GM12878 (cell line): ENCODE data around the gene MFAP4. TPM values are rescaled to one million over a fixed set of nuclear protein-coding genes. Genes with fewer than 3 reads are reported as not detected.

Experiments used
- BACH1 ChIP-seq: fragments of 450-650 bp; IDR thresholded peaks from 2 replicates; pipeline ENCODE4 v1.6.1; 2017; ENCODE audit warnings: mild to moderate bottlenecking, borderline replicate concordance
- CBX3 ChIP-seq: fragments of 200-600 bp; sonication (generic); IDR thresholded peaks from 2 replicates; pipeline ENCODE4 v1.6.1; 2016; ENCODE audit warnings: low read depth, borderline replicate concordance
- EZH2 ChIP-seq: IDR thresholded peaks from 2 replicates; pipeline ENCODE4 v1.6.1; 2012; ENCODE audit warnings: low read depth, mild to moderate bottlenecking, control low read depth, inconsistent platforms, low read length, borderline replicate concordance; ENCODE audit not compliant: control insufficient read depth
- FOXM1 ChIP-seq: IDR thresholded peaks from 2 replicates; pipeline ENCODE4 v1.6.1; 2012; ENCODE audit warnings: low read depth, mild to moderate bottlenecking, inconsistent platforms, low read length, moderate library complexity
- HCFC1 ChIP-seq: fragments of 150-350 bp; IDR thresholded peaks from 2 replicates; pipeline ENCODE4 v1.6.1; 2014; ENCODE audit warnings: low read length
- HSF1 ChIP-seq: fragments of 150-350 bp; IDR thresholded peaks from 2 replicates; pipeline ENCODE4 v1.6.1; 2014; ENCODE audit warnings: mild to moderate bottlenecking, low read depth, low read length
- NRF1 ChIP-seq: conservative IDR thresholded peaks from 2 replicates; pipeline ENCODE4 v1.6.1; 2011; ENCODE audit warnings: mild to moderate bottlenecking, low read depth, low read length, improper control_type of control experiment
- SKIL ChIP-seq: fragments of 450-650 bp; IDR thresholded peaks from 2 replicates; pipeline ENCODE4 v1.6.1; 2017; ENCODE audit warnings: mild to moderate bottlenecking, low read depth, inconsistent platforms; ENCODE audit not compliant: poor library complexity, severe bottlenecking
- SUPT20H ChIP-seq: IDR thresholded peaks from 2 replicates; pipeline ENCODE4 v1.6.1; 2011; ENCODE audit warnings: low read depth, mild to moderate bottlenecking, low read length, moderate library complexity, borderline replicate concordance; ENCODE audit not compliant: control insufficient read depth
- TAF1 ChIP-seq: IDR thresholded peaks from 2 replicates; pipeline ENCODE4 v1.6.1; 2011; ENCODE audit warnings: mild to moderate bottlenecking, low read depth, low read length, borderline replicate concordance
- ZBTB4 ChIP-seq: fragments of 450-650 bp; formaldehyde crosslinking; IDR thresholded peaks from 2 replicates; pipeline ENCODE4 v1.4.0; 2022; ENCODE audit warnings: mild to moderate bottlenecking, moderate library complexity
- ZNF24 ChIP-seq: fragments of 450-650 bp; IDR thresholded peaks from 2 replicates; pipeline ENCODE4 v1.6.1; 2017; ENCODE audit warnings: antibody characterized with exemption, mild to moderate bottlenecking
- polyA plus RNA-seq, 11 experiments: library from polyadenylated mRNA; depleted of rRNA in 4 of 11; unstranded in 6 of 11; stranded (reverse) in 5 of 11; fragments of >200 nt; fragmentation: Nextera tagmentation in 4 of 11; fragmentation: Illumina TruSeq in 1 of 11; extraction: Ambion mirVana in 4 of 11; extraction: Trizol in 1 of 11; gene quantifications; 1 replicate in 1 of 11; 2 replicates in 10 of 11; pipeline versions ENCODE4 v1.2.1 to v1.2.3, GENCODE V29; 2011 to 2016; ENCODE audit warnings: inconsistent platforms in 2 of 11, missing spikeins in 2 of 11, low read depth in 1 of 11
- total RNA-seq, 4 experiments: library from RNA; depleted of rRNA in 3 of 4; stranded (reverse); fragments of >200 nt in 3 of 4; fragmentation: Illumina TruSeq in 1 of 4; extraction: Trizol in 1 of 4; gene quantifications; 2 replicates each; pipeline versions ENCODE4 v1.2.1 to v1.2.3, GENCODE V29; 2013 to 2021
- TF ChIP-seq, protein P1 (sequence below): IDR thresholded peaks from 2 replicates; pipeline ENCODE4 v1.6.1; 2012; ENCODE audit warnings: improper control_type of control experiment, low read depth, low read length; ENCODE audit not compliant: insufficient replicate concordance
- TF ChIP-seq, protein P2 (sequence below): IDR thresholded peaks from 2 replicates; pipeline ENCODE4 v1.6.1; 2012; ENCODE audit warnings: low read depth, low read length, improper control_type of control experiment

MFAP4 gene
- total and polyA plus RNA-seq, 10 of the 15 experiments (the other 5 are each of a cell fraction or from before 2014, with no cell fraction given) = 0.08 to 0.28 (median 0.09) TPM; not detected in 7

- peak; percentile 85 for TF ChIP-seq NRF1
- no peak for TF ChIP-seq SKIL
- TF ChIP-seq HSF1 = no peak
- no peak for TF ChIP-seq CBX3
- TF ChIP-seq, protein P1, sequence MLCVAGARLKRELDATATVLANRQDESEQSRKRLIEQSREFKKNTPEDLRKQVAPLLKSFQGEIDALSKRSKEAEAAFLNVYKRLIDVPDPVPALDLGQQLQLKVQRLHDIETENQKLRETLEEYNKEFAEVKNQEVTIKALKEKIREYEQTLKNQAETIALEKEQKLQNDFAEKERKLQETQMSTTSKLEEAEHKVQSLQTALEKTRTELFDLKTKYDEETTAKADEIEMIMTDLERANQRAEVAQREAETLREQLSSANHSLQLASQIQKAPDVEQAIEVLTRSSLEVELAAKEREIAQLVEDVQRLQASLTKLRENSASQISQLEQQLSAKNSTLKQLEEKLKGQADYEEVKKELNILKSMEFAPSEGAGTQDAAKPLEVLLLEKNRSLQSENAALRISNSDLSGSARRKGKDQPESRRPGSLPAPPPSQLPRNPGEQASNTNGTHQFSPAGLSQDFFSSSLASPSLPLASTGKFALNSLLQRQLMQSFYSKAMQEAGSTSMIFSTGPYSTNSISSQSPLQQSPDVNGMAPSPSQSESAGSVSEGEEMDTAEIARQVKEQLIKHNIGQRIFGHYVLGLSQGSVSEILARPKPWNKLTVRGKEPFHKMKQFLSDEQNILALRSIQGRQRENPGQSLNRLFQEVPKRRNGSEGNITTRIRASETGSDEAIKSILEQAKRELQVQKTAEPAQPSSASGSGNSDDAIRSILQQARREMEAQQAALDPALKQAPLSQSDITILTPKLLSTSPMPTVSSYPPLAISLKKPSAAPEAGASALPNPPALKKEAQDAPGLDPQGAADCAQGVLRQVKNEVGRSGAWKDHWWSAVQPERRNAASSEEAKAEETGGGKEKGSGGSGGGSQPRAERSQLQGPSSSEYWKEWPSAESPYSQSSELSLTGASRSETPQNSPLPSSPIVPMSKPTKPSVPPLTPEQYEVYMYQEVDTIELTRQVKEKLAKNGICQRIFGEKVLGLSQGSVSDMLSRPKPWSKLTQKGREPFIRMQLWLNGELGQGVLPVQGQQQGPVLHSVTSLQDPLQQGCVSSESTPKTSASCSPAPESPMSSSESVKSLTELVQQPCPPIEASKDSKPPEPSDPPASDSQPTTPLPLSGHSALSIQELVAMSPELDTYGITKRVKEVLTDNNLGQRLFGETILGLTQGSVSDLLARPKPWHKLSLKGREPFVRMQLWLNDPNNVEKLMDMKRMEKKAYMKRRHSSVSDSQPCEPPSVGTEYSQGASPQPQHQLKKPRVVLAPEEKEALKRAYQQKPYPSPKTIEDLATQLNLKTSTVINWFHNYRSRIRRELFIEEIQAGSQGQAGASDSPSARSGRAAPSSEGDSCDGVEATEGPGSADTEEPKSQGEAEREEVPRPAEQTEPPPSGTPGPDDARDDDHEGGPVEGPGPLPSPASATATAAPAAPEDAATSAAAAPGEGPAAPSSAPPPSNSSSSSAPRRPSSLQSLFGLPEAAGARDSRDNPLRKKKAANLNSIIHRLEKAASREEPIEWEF = no peak
- TF ChIP-seq FOXM1 = no peak; the same call in 1 of the 2 replicates
- no peak for TF ChIP-seq EZH2
- TF ChIP-seq, protein P2, sequence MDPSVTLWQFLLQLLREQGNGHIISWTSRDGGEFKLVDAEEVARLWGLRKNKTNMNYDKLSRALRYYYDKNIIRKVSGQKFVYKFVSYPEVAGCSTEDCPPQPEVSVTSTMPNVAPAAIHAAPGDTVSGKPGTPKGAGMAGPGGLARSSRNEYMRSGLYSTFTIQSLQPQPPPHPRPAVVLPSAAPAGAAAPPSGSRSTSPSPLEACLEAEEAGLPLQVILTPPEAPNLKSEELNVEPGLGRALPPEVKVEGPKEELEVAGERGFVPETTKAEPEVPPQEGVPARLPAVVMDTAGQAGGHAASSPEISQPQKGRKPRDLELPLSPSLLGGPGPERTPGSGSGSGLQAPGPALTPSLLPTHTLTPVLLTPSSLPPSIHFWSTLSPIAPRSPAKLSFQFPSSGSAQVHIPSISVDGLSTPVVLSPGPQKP = no peak; the same call in 1 of the 2 replicates
- TF ChIP-seq TAF1 = no peak
- no peak for TF ChIP-seq SUPT20H
- TF ChIP-seq ZNF24 = no peak
- TF ChIP-seq HCFC1 = peak; percentile 56
- TF ChIP-seq ZBTB4 (CRISPR knock-in tag) = no peak
- TF ChIP-seq BACH1 = 0 out of 2 replicates have a peak, but pooled peaks have one; percentile 11
Measured at GRCh38 chr17:19362277-19363113, 24.5 kb downstream of the MFAP4 start, which contains the start of gene B9D1 (continued).
